C1 segment of cervical spinal cord (tissue), 14 donors: Measurements from ENCODE around the gene PLEKHM2.
"Not testable (repeated sequence)": the region's sequence is repeated elsewhere in the genome, so short reads cannot be mapped to it uniquely, and the experiment has no call there.

Source experiments
- DNase-seq, 14 donors: peaks; one replicate each; lab custom pipeline; 2025; lab: John Stamatoyannopoulos, UW

The PLEKHM2 gene, protein sequence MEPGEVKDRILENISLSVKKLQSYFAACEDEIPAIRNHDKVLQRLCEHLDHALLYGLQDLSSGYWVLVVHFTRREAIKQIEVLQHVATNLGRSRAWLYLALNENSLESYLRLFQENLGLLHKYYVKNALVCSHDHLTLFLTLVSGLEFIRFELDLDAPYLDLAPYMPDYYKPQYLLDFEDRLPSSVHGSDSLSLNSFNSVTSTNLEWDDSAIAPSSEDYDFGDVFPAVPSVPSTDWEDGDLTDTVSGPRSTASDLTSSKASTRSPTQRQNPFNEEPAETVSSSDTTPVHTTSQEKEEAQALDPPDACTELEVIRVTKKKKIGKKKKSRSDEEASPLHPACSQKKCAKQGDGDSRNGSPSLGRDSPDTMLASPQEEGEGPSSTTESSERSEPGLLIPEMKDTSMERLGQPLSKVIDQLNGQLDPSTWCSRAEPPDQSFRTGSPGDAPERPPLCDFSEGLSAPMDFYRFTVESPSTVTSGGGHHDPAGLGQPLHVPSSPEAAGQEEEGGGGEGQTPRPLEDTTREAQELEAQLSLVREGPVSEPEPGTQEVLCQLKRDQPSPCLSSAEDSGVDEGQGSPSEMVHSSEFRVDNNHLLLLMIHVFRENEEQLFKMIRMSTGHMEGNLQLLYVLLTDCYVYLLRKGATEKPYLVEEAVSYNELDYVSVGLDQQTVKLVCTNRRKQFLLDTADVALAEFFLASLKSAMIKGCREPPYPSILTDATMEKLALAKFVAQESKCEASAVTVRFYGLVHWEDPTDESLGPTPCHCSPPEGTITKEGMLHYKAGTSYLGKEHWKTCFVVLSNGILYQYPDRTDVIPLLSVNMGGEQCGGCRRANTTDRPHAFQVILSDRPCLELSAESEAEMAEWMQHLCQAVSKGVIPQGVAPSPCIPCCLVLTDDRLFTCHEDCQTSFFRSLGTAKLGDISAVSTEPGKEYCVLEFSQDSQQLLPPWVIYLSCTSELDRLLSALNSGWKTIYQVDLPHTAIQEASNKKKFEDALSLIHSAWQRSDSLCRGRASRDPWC

DNA sequence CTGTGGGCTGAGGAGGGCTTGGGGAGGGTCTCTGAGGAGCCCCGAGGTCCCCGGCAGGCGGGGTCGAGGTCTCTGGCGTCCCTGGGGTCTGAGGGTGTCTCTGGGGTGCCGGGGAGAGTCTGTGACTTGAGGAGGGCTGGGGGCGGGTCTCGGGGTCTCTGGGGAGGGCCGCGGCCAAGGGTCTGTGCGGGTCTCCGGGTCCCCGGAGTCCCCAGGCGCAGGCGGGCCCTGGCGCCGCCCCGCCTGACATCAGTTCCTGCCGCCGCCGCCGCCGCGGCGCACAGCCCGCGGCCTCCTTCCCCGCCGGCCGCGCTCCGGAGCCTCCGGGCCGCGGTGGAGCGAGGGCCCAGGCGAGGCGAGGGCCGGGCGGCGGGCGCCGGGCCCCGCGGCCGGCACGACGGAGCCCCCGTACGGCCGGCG, at the start of gene PLEKHM2:
Gene PLEKHM2 (plus strand): TSS at position 279 of the 420 bp plus-strand sequence. CDS start 239 bp downstream, outside the sequence.
- DNase-seq = peak in 1 of 14 donors; percentile 36

DNA sequence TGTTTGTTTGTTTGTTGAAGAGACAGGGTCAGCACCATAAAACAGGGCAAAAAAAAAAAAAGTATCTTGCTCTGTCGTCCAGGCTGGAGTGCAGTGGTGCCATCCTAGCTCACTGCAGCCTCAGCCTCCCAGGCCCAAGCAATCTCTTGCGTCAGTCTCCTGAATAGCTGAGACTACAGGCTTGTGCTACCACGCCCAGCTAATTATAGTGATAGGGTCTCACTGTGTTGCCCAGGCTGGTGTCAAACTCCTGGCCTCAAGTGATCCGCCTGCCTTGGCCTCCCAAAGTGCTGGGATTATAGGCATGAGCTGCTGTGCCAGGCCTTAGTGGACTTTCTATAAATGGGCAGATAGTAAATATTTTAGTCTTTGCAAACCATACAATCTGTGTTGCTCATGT, 47.7 kb upstream of the PLEKHM2 start:
- DNase-seq = no peak

DNA sequence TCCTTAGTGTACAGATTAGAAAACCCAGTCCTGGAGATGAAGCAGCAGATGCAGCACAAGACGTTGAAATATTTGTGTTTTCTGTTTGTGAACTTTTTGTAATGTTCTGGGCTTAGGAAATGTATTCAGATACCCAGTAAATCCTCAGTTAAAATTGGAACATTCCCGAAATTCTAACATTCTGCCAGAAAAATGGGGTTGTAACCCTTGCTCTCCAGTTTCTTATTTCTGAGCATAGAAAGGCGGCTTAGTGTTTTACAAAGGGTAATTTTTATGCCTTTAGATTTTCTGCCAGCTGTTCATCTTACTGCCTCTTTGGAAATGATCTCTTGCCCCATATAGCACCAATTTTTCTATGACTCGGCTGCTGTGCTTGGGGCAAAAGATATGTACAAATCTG, 46.3 kb upstream of the PLEKHM2 start:
- no peak for DNase-seq

DNA sequence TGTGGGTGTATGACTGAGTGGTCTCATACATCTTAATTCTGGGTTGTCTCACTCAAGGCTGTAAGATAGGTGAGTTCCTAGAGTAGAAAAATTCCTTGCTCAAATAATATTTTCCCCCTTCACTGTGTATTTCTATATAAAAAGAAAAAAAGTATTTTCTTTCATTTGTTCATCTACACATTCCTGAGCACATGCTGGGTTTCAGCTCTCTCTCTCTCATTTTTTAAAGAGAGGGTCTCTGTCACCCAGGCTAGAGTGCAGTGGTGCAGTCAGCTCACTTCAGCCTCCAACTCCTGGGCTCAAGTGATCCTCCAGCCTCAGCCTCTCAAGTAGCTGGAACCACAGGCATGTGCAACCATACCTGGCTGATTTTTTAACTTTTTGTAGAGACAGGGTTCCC, 44.9 kb upstream of the PLEKHM2 start:
- no peak for DNase-seq

DNA sequence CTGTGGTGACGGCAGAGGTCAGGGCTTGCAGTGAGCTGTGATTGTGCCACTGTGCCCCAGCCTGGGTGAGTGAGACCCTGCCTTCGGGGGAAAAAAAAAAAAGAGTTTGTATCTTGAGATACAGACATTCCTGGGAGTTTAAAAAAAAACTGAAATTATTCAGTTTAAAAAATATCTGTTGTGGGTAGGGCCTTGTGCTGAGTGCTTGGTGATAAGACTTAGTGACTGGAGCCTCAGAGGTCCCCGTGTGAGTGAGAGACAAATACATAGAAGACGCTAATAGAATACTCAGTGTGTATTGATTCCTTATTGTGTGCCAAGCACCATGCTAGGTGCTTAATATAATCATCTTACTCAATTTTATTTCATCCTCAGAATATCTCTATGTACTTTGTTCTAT, 44.2 kb upstream of the PLEKHM2 start:
- DNase-seq = no peak

DNA sequence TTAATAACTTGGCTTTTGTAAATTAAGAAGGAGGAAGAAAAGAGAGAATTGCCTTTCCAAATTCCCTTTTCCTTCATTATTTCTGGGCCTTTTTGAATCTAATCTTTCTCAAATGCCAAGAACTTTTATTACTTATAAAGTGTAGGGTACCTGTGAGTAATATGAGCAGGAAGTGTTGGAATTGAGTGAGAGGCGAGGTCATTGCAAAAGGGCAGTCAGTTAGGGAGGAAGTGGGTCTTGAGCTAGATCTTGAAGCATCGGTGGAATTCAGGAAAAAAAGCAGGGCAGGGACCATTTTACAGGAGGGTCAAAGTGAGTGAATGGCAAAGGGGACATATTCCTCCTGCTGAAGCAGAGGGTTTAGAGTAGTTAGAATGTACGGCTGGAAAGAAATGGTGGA, 43.5 kb upstream of the PLEKHM2 start:
- no peak for DNase-seq

DNA sequence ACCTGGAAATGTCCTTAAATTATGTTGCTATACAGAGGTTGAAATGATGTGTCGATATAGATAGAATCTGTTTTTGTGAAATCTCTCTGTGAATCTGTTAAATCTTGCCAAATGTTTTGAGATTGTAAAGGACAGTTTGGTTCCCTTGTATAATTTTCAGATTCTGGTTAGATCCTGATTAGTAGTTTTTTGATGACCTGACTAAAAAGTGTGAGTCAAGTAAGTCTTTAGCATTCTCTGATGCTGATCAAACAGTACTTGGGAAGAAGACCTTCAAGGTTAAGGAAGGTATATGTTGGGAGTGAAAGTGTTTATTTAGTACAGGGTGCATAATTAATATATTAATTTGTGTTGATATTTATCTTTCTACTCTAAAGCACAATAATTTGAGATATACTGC, 34.2 kb upstream of the PLEKHM2 start:
- DNase-seq = no peak

DNA sequence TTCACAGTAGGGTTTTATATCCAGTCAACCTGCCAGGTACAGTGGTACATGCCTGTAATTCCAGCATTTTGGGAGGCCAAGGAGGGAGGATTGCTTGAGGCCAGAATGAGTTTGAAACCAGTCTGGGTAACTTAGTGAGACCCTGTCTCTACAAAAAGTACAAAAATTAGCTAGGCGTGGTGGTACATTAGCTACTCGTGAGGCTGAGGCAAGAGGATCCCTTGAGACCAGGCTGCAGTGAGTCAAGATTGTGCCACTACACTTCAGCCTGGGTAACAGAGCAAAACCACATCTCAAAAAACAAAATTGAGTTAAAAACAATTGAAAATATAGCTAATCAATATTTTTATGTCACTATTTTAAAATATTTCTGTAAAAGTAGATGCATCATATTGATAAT, 33.7 kb upstream of the PLEKHM2 start:
- DNase-seq = no peak

DNA sequence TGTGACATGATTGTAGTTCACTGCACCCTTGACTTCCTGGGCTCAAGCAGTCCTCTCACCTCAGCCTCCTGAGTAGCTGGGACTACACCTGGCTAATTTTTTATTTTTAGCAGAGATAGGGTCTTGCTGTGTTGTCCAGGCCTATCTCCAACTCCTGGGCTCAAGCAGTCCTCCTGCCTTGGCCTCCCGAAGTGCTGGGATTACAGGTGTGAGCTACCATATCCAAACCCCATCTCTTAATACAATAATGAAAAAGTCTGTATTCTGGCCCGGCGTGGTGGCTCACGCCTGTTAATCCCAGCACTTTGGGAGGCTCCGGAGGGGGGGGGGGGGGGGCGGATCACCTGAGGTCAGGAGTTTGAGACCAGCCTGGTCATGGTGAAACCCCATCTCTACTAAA, 32.0 kb upstream of the PLEKHM2 start:
- not testable (repeated sequence) for DNase-seq

DNA sequence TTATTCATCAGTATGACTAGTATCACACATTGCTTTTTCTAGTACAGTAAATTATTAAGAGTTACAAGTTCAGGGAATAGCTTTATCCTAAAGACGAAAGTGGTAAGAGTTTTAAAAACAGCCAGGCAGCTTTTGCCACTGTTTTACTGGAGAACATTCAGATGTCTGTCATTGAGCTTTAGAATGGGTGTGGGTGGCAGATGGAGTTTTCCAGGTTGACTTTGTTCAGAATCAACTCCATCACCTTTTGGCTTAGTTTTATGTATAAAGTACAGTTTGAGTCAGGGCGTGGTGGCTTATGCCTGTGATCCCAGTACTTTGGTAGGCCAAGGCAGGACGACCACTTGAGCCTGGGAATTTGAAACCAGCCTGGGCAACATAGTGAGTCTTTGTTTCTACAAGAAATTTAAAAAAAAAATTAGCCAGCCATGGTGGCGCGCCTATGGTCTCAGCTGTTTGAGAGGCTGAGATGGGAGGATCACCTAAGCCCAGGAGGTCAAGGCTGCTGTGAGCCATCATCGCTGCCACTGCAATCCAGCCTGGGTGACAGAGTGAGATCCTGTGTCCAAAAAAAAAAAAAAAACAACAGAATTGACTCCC, 29.9 kb upstream of the PLEKHM2 start:
- no peak for DNase-seq

DNA sequence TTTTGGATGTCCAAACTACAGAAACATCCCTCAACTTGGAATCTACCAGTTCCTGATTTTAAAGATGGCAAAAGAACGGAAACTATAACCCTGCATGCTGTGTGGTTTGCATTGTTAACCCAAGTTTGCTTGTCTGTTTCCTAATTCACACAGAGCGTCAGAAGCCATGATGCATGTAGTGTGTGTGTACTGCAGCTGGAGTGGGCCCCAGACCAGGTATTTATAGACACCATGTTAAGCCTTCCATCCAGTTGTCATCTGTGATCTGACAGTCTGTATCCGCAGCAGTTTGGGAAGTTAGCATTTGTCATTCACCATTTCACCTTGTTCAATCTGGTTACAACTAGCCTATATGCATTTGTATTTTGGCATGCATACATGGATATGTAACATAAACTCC, 27.7 kb upstream of the PLEKHM2 start:
- no peak for DNase-seq

DNA sequence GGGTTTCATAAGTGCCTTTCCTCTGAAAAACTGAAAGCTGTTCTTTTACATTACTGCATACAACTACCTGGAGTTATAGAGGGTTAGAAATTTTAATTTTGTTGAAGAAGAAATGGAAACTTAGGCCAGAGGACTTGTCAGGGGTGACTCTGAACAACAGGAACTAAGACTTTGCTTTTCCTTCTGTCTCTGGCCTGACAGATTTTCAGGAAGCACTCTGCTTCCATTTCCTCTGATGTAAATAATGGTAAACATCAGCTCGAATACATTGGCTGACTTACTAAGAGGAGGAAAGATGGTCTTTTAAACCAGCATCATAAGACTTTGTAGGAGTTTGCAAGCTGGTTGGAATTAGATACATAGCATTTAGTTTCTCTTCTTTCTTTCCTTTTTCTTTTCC, 27.1 kb upstream of the PLEKHM2 start:
- no peak for DNase-seq

DNA sequence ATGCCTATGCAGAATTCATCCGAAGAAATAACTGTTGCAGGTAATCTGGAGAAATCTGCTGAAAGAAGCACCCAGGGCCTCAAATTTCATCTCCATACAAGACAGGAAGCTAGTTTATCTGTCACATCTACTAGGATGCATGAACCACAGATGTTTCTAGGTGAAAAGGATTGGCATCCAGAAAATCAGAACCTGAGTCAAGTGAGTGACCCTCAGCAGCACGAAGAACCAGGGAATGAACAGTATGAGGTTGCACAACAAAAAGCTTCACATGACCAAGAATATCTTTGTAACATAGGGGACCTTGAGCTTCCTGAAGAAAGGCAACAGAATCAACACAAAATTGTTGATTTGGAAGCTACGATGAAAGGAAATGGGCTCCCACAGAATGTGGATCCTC, 24.0 kb upstream of the PLEKHM2 start:
- DNase-seq = no peak

DNA sequence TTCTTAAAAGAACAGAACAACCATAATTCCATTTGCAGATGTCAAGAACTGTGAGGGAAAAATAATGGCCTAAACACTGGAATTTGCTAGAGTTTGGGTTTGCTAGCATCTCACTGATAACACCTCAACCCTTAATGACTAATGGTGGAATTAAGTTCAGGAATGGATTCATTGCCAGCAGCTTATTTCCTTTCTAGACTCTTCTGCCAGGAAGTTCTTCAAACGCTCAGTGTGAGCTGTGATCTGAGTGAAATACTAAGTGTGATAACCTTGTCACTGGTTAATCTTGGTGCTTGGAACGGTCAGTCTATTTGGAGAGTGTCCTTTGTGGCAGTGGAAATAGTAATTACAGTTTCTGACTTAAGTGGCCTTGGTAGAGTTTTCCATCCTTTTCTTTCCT, 21.6 kb upstream of the PLEKHM2 start:
- DNase-seq = no peak

DNA sequence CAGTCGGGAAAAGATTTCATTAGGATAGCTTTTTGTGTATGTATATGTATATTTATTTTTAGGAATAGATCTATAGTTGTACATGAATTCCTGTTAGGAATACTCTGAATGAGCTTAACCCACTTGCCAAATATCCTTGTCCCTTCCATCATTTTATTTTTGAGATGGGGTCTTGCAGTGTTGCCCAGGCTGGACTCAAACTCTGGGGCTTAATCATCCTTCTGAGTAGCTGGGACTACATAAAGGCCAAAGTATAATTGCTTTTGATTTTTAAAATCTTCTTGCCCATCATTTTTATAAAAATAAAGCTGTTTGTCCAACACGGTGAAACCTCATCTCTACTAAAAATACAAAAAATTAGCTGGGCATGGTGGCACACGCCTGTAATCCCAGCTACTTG, 20.2 kb upstream of the PLEKHM2 start:
- no peak for DNase-seq

DNA sequence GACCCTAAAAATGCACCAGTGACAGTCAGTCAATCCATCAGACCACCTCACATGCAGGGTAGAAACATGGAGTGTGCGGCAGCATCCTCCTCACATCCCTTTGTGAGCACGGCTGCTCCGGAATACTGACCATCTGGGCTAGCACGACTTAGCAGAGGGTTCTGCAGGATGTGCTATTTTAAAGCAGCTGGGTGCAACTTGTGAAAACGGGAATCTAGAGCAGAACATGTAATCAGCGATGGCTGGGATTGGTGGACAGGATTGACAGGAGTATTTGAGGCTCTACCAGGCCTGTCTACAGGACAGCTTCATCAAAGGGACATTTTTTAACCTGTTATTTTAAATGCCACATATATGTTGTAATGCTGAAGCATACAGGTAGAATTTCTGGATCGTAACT, 16.8 kb upstream of the PLEKHM2 start:
- DNase-seq = no peak

DNA sequence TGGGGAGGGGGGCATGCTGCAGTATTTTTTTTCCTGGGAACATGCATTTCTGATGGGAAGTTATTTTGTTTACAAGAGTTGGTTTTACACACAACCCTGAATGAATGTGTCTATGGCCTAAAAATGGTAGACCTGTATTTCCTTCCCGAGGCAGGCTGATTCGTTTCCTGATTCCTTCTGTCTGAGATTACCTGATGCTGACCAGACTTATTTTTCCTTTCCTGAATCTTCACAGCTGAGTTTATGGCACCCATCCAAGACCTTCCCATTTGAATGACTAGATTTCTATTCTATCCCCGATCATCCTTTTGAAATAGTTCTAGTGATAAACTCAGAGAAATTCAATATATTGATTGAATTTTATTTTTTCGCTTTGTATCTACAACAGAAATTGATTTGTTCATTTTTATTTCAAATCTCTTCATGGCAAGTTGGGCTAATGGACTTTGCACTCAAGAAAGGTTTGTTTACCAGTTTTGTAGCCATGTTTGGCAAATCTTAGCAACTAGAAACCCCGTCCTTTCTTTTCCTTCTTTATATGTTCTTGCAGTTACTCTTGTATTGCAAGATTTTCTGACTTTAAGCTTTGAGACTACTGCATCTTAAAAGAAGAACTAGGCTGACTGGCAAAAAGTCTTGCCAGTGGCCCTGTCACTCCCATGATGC, 15.9 kb upstream of the PLEKHM2 start:
- no peak for DNase-seq

DNA sequence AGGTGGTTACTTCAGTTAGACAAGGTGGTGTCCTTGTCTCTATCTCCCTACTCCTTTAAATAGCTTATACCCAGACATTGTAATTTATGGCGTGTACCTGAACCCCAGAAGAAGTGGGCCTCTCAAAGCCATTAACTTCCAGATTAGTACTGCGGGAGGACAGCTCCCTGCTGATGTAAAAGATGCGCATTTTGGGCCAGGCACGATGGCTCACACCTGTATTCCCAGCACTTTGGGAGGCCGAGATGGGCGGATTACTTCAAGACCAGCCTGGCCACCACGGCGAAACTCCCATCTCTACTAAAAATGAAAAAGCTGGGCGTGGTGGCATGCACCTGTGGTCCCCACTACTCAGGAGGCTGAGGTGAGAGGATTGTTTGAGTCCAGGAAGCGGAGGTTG, 15.0 kb upstream of the PLEKHM2 start:
- no peak for DNase-seq

DNA sequence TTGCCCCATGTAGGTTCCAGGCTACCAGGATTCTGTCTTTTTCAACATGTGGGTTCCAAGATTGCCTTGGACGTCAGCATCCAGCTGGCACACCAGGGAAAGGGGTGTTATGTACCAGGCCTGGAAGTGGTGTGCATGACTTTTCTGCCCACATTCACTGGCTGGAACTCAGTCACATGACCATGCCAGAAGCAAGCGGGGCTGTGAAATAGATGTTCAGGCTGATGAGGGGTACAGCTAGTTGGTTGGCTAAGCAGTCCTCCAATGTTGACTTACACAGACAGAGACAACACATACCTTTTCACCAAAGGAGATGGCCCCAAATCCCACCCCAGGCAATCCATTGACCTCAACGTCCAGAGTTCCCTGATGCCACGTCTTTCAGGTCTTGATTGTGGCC, 14.3 kb upstream of the PLEKHM2 start:
- DNase-seq = no peak

DNA sequence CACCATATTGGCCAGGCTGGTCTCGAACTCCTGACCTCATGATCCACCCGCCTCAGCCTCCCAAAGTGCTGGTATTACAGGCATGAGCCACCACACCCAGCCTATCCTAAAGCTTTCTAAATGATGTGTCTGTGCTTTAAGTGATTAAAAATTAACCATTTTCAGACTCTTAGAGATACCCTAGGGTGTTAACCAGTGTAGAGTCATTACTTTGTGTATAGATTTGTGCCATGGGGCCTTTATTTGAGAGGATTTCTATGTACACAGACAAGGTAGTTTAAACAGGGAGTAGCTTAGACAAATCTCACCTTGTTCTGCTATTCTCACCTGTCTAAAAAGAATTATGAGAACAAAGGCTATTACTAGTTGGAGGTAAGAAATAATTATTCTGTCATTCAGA, 12.7 kb upstream of the PLEKHM2 start:
- DNase-seq = no peak

DNA sequence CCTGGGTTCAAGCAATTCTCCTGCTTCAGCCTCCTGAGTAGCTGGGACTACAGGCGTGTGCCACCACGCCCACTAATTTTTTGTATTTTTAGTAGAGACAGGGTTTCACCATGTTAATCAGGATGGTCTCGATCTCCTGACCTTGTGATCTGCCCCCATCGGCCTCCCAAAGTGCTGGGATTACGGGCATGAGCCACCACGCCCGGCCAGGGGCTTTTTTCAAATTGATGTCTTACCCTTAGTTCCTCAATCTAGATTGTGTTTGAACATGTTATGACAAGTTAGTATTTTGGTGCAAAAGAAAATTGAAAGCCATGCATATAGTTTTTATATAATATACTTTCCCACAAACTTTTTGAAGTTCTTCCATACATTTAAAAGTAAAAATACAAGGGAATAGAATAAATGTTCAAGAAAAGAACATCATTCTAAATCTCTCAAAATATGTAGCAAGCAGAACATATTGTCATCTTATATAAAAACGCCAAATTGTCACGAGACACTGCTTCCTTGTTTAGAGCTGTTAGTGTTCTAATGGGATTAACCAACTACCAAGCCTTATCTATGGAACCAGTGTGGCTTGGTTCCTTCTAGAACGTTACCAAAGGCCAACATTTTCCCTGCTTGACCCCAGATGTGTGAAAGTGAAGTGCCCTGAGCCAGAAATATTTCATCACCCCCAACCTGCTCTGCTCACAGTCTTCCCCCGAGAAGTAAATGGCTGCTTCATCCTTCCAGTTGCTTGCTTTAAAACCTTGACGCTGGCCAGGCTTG, 9.5 kb upstream of the PLEKHM2 start:
- DNase-seq = no peak
